ENCODE measurements around the gene FAM163B.

The FAM163B gene

DNA sequence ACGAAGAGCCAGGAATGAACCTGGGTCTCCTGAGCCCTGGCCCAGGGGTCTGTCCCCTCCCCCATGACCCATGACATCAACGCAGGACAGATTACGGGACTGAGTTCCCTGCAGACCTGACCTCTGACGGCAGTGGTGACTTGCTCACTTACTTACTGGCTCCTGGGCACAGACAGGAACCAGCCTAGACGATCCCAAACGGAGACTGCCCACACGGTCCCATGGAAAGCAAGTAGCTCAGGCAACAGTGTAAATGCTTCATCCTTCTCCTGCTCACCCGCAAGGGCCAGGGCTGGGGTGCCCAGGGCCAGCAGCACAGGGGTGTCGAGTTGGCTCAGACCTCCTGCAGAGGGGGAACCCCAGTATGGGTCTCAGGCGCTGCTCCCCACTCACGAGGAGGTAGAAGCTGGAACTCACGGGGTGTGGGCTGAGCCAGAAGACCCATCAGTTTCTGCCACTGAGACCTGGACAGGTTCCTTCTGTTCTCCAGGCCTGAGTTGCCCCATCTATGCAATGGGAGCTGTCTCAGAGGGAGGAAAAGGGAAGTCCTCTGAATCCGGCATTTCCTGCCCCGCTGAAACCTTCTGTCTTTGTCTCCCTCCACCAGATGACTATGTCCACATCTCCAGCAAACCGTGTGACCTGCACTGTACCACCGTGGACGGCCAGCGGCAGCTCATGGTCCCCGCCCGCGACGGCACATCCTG lies 69.0 kb downstream of the FAM163B start:
- no peaks in the 10 kb centered on the region for H3K9me3 ChIP-seq (ENCODE audit: control insufficient read depth, insufficient read depth, low read length)
- H3K36me3 ChIP-seq (ENCODE audit: control insufficient read depth, insufficient read depth, low read length): no peaks in the 10 kb centered on the region
- H3K4me1 ChIP-seq (ENCODE audit: control insufficient read depth, insufficient read depth, low read length): no peaks in the 10 kb centered on the region
- H3K27me3 ChIP-seq (ENCODE audit: control insufficient read depth, insufficient read depth, low read length): peaks cover 3% of the 10 kb centered on the region
- H3K9ac ChIP-seq (ENCODE audit: low read depth, low read length): no peak overlapping the region
- H3K4me3 ChIP-seq (ENCODE audit: low read depth, low read length): no peak overlapping the region

DNA sequence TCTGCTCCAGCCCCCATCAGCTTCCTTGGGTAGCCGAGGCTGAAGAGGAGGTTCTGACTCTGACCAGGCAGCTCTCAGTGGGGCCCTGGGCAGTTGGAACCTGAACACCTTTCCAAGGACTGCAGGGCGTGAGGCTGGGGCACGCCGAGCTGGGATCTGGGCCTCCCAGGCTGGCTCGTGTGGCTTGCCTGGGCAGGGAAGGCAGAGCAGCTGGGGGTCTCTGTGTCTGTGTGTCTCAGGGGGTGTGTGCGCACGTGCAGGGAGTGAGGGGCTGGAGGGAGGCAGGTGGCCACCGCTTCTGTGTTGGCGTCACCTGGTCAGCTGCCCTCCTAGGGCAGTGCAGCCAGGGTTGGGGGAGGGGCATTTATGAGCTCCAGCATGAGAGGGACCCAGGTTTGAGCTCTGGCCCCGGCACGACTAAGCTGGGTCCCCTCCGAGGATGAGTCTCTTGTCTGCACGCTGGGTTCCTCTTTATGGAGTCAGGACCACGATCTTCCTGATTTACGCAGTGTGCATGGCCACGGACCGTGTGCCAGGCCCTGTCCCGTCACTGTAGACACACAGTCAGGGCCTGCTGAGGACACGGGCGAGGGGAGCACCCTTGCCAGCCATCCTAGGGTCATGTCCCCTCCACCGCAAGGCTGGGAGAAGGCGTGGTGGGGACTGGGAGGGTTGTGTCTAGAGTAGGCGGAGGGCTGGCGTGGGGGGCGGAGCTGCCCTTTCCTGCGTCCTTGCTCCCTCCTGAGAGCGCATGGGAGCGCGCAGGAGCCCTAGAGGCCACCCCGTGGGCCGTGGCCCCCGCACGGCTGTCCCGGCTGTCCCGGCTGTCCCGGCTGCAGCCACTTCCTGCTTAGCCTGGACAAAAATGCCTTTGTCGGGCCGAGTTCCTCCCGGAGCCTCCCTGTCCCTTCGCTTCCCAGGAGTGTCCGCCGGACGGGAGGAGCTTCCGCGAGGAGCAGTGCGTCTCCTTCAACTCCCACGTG lies 70.0 kb downstream of the FAM163B start:
- peaks cover 3% of the 10 kb centered on the region for H3K27me3 ChIP-seq (ENCODE audit: control insufficient read depth, insufficient read depth, low read length)
- H3K4me1 ChIP-seq (ENCODE audit: control insufficient read depth, insufficient read depth, low read length): no peaks in the 10 kb centered on the region
- no peaks in the 10 kb centered on the region for H3K36me3 ChIP-seq (ENCODE audit: control insufficient read depth, insufficient read depth, low read length)
- H3K9ac ChIP-seq (ENCODE audit: low read depth, low read length): no peak overlapping the region
- H3K9me3 ChIP-seq (ENCODE audit: control insufficient read depth, insufficient read depth, low read length): no peaks in the 10 kb centered on the region
- no peak overlapping the region for H3K4me3 ChIP-seq (ENCODE audit: low read depth, low read length)

DNA sequence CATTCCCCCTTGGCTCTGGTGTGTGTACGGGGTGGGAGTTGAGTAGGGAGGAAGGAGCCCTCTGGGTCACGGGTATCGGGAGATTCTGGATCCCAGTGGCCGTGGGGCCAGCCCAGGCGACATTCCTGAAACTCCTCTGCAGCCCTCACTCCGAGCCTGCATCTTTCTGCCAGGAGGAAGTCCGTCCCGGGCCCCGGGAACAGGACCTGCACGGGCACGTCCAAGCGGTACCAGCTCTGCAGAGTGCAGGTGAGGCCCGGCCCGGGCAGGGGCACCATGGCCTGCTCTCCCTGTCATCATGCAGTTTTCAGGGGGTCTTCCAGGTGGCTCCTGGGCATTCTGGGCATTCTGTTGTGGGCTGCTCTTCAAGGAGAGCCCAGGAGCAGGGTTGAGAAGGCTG lies 71.0 kb downstream of the FAM163B start:
- Histone ChIP-seq H3K27me3 (ENCODE audit: control insufficient read depth, insufficient read depth, low read length) (peaks cover 3% of the 10 kb centered on the region), H3K36me3 (ENCODE audit: control insufficient read depth, insufficient read depth, low read length) (no peaks in the 10 kb centered on the region), H3K9ac (ENCODE audit: low read depth, low read length) (no peak overlapping the region), H3K4me3 (ENCODE audit: low read depth, low read length) (no peak overlapping the region), H3K9me3 (ENCODE audit: control insufficient read depth, insufficient read depth, low read length) (no peaks in the 10 kb centered on the region), H3K4me1 (ENCODE audit: control insufficient read depth, insufficient read depth, low read length) (no peaks in the 10 kb centered on the region)

DNA sequence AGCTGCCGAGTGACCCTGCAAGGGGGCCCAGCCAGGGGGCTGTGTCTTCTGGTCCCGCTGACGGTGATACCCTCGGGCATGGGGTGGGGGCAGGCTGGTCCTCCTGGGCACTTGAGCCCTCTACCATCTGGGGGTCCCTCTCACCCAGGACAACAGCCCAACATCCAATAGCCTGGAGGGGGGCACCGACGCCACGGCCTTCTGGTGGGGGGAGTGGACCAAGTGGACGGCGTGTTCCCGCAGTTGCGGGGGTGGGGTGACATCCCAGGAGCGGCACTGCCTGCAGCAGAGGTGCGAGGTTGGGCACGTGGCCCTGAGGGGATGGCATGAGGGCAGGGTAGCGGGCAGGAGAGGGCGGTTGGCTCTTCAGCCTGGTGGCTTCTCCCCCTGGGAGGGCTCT lies 71.9 kb downstream of the FAM163B start:
- no peaks in the 10 kb centered on the region for H3K36me3 ChIP-seq (ENCODE audit: control insufficient read depth, insufficient read depth, low read length)
- no peak overlapping the region for H3K9ac ChIP-seq (ENCODE audit: low read depth, low read length)
- H3K9me3 ChIP-seq (ENCODE audit: control insufficient read depth, insufficient read depth, low read length): no peaks in the 10 kb centered on the region
- peaks cover 3% of the 10 kb centered on the region for H3K27me3 ChIP-seq (ENCODE audit: control insufficient read depth, insufficient read depth, low read length)
- no peak overlapping the region for H3K4me3 ChIP-seq (ENCODE audit: low read depth, low read length)
- no peaks in the 10 kb centered on the region for H3K4me1 ChIP-seq (ENCODE audit: control insufficient read depth, insufficient read depth, low read length)

- Histone ChIP-seq H3K9ac (ENCODE audit: low read depth, low read length) (no peak overlapping the region), H3K9me3 (ENCODE audit: control insufficient read depth, insufficient read depth, low read length) (no peaks in the 10 kb centered on the region), H3K36me3 (ENCODE audit: control insufficient read depth, insufficient read depth, low read length) (no peaks in the 10 kb centered on the region), H3K4me3 (ENCODE audit: low read depth, low read length) (no peak overlapping the region), H3K4me1 (ENCODE audit: control insufficient read depth, insufficient read depth, low read length) (no peaks in the 10 kb centered on the region), H3K27me3 (ENCODE audit: control insufficient read depth, insufficient read depth, low read length) (peaks cover 3% of the 10 kb centered on the region)
Observed at GRCh38 chr9:133536536-133536935, 72.7 kb downstream of the FAM163B start.

- Histone ChIP-seq H3K9ac (ENCODE audit: low read depth, low read length) (no peak overlapping the region), H3K9me3 (ENCODE audit: control insufficient read depth, insufficient read depth, low read length) (no peaks in the 10 kb centered on the region), H3K36me3 (ENCODE audit: control insufficient read depth, insufficient read depth, low read length) (no peaks in the 10 kb centered on the region), H3K27me3 (ENCODE audit: control insufficient read depth, insufficient read depth, low read length) (peaks cover 3% of the 10 kb centered on the region), H3K4me3 (ENCODE audit: low read depth, low read length) (no peak overlapping the region), H3K4me1 (ENCODE audit: control insufficient read depth, insufficient read depth, low read length) (no peaks in the 10 kb centered on the region)
Observed at GRCh38 chr9:133536080-133536479, 73.1 kb downstream of the FAM163B start.

GRCh38 chr9:133535306-133535877 lies 73.8 kb downstream of the FAM163B start:
- Histone ChIP-seq H3K4me3 (ENCODE audit: low read depth, low read length) (no peak overlapping the region), H3K9ac (ENCODE audit: low read depth, low read length) (no peak overlapping the region)

GRCh38 chr9:133534346-133535291 lies 74.6 kb downstream of the FAM163B start, which contains the start of gene ADAMTSL2:
TSS of gene ADAMTSL2 (plus strand) at chr9:133534704. CDS start at chr9:133536713, 2,009 bp downstream.
- no peaks in the 10 kb centered on the region for H3K4me1 ChIP-seq (ENCODE audit: control insufficient read depth, insufficient read depth, low read length)
- no peaks in the 10 kb centered on the region for H3K9me3 ChIP-seq (ENCODE audit: control insufficient read depth, insufficient read depth, low read length)
- peaks cover 3% of the 10 kb centered on the region for H3K27me3 ChIP-seq (ENCODE audit: control insufficient read depth, insufficient read depth, low read length)
- no peak within 1 kb of the TSS for H3K9ac ChIP-seq (ENCODE audit: low read depth, low read length)
- no peak within 1 kb of the TSS for H3K4me3 ChIP-seq (ENCODE audit: low read depth, low read length)
- H3K36me3 ChIP-seq (ENCODE audit: control insufficient read depth, insufficient read depth, low read length): no peaks in the 10 kb centered on the region

More at GRCh38 chr9:133535306-133535877, 73.8 kb downstream of the FAM163B start:
- H3K27me3 ChIP-seq (ENCODE audit: control insufficient read depth, insufficient read depth, low read length): peaks cover 3% of the 10 kb centered on the region
- H3K4me1 ChIP-seq (ENCODE audit: control insufficient read depth, insufficient read depth, low read length): no peaks in the 10 kb centered on the region
- H3K36me3 ChIP-seq (ENCODE audit: control insufficient read depth, insufficient read depth, low read length): no peaks in the 10 kb centered on the region
- H3K9me3 ChIP-seq (ENCODE audit: control insufficient read depth, insufficient read depth, low read length): no peaks in the 10 kb centered on the region

DNA sequence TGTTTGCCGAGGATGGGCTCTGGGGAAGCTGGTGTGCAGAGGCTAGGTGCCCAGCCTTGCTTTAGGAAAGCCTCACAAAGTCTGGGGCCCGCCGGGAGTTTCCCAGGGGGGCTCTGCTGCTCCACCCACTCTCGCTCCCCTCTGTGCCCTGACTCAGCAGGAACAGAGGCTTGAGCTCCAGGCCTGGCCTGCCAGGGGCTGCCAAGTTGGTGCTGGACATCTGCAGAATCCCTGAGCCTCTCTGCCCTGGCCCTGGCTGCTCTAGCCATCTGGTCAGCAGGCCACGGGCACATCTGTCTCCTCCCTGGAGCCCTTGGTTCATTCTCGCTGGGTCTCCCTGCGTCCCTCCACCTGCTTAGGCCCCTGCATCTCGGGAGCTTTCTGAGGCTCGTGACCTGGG lies 75.3 kb downstream of the FAM163B start:
- H3K9ac ChIP-seq (ENCODE audit: low read depth, low read length): no peak overlapping the region
- no peak overlapping the region for H3K4me3 ChIP-seq (ENCODE audit: low read depth, low read length)
- no peaks in the 10 kb centered on the region for H3K4me1 ChIP-seq (ENCODE audit: control insufficient read depth, insufficient read depth, low read length)
- H3K27me3 ChIP-seq (ENCODE audit: control insufficient read depth, insufficient read depth, low read length): peaks cover 3% of the 10 kb centered on the region
- H3K36me3 ChIP-seq (ENCODE audit: control insufficient read depth, insufficient read depth, low read length): no peaks in the 10 kb centered on the region
- H3K9me3 ChIP-seq (ENCODE audit: control insufficient read depth, insufficient read depth, low read length): no peaks in the 10 kb centered on the region

- H3K4me1 ChIP-seq (ENCODE audit: control insufficient read depth, insufficient read depth, low read length): no peaks in the 10 kb centered on the region
- H3K9me3 ChIP-seq (ENCODE audit: control insufficient read depth, insufficient read depth, low read length): no peaks in the 10 kb centered on the region
- peaks cover 3% of the 10 kb centered on the region for H3K27me3 ChIP-seq (ENCODE audit: control insufficient read depth, insufficient read depth, low read length)
- H3K36me3 ChIP-seq (ENCODE audit: control insufficient read depth, insufficient read depth, low read length): no peaks in the 10 kb centered on the region
- H3K9ac ChIP-seq (ENCODE audit: low read depth, low read length): no peak overlapping the region
- no peak overlapping the region for H3K4me3 ChIP-seq (ENCODE audit: low read depth, low read length)
Observed at GRCh38 chr9:133532937-133533668, 76.1 kb downstream of the FAM163B start.
